ENCODE results near the gene MXD1.

- TF ChIP-seq, protein P1, sequence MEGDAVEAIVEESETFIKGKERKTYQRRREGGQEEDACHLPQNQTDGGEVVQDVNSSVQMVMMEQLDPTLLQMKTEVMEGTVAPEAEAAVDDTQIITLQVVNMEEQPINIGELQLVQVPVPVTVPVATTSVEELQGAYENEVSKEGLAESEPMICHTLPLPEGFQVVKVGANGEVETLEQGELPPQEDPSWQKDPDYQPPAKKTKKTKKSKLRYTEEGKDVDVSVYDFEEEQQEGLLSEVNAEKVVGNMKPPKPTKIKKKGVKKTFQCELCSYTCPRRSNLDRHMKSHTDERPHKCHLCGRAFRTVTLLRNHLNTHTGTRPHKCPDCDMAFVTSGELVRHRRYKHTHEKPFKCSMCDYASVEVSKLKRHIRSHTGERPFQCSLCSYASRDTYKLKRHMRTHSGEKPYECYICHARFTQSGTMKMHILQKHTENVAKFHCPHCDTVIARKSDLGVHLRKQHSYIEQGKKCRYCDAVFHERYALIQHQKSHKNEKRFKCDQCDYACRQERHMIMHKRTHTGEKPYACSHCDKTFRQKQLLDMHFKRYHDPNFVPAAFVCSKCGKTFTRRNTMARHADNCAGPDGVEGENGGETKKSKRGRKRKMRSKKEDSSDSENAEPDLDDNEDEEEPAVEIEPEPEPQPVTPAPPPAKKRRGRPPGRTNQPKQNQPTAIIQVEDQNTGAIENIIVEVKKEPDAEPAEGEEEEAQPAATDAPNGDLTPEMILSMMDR (IDR thresholded peaks at IDR 0.05): no peak
- TF ChIP-seq JUN (IDR thresholded peaks at IDR 0.05) (no peak), KDM5A (IDR thresholded peaks at IDR 0.05) (no peak)
Measured at GRCh38 chr2:69950241-69950640, 35.3 kb downstream of the MXD1 start.
